Measurements from ENCODE around the gene EVA1A.

Gene EVA1A

GRCh38 chr2:75447176-75447575 lies 113.6 kb downstream of the EVA1A start:
- FAIRE-seq (no peak), DNase-seq (ENCODE audit: insufficient read length) (no peak)
- no peak for TF ChIP-seq POLR2A (IDR thresholded peaks at IDR 0.05; ENCODE audit: low read depth, low read length)
- TF ChIP-seq TAF1 (IDR thresholded peaks at IDR 0.05; ENCODE audit: borderline replicate concordance, low read depth, low read length) = no peak
- TF ChIP-seq POLR2AphosphoS5 (IDR thresholded peaks at IDR 0.05; ENCODE audit: low read depth, low read length) = no peak

Data from GM12892 (cell line).